Stomach smooth muscle (tissue), 2 donors: Measurements from ENCODE around the gene C11orf52.
A peak's percentile ranks its signal among the peaks of the same experiment; 100 is the strongest.

Source experiments
- H3K27ac ChIP-seq: one replicate; pipeline ENCODE4 v1.7.0; 2013; ENCODE audit warnings: mild to moderate bottlenecking, low read length, inconsistent platforms
- H3K27me3 ChIP-seq, 2 donors: one replicate each; pipeline ENCODE4 v1.7.0; 2013; ENCODE audit warnings: low read length in 2 of 2; ENCODE audit not compliant: insufficient read depth in 2 of 2, control insufficient read depth in 1 of 2
- H3K36me3 ChIP-seq, 2 donors: one replicate each; pipeline ENCODE4 v1.7.0; 2013; ENCODE audit warnings: low read length in 2 of 2; ENCODE audit not compliant: control insufficient read depth in 2 of 2, insufficient read depth in 2 of 2
- H3K4me1 ChIP-seq: one replicate; pipeline ENCODE4 v1.7.0; 2013; ENCODE audit warnings: low read length; ENCODE audit not compliant: control insufficient read depth, insufficient read depth
- H3K4me3 ChIP-seq, 2 donors: one replicate each; pipeline ENCODE4 v1.7.0; 2013; ENCODE audit warnings: low read length in 2 of 2
- H3K9ac ChIP-seq, 2 donors: one replicate each; pipeline ENCODE4 v1.7.0; 2013; ENCODE audit warnings: low read length in 2 of 2, mild to moderate bottlenecking in 1 of 2
- H3K9me3 ChIP-seq, 2 donors: one replicate each; pipeline ENCODE4 v1.7.0; 2013; ENCODE audit warnings: low read length in 2 of 2; ENCODE audit not compliant: control insufficient read depth in 2 of 2
- donor health status: healthy.
- donor health status: Pancreatic carcinoma.

C11orf52 gene, protein sequence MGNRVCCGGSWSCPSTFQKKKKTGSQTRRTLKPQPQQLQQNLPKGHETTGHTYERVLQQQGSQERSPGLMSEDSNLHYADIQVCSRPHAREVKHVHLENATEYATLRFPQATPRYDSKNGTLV

DNA sequence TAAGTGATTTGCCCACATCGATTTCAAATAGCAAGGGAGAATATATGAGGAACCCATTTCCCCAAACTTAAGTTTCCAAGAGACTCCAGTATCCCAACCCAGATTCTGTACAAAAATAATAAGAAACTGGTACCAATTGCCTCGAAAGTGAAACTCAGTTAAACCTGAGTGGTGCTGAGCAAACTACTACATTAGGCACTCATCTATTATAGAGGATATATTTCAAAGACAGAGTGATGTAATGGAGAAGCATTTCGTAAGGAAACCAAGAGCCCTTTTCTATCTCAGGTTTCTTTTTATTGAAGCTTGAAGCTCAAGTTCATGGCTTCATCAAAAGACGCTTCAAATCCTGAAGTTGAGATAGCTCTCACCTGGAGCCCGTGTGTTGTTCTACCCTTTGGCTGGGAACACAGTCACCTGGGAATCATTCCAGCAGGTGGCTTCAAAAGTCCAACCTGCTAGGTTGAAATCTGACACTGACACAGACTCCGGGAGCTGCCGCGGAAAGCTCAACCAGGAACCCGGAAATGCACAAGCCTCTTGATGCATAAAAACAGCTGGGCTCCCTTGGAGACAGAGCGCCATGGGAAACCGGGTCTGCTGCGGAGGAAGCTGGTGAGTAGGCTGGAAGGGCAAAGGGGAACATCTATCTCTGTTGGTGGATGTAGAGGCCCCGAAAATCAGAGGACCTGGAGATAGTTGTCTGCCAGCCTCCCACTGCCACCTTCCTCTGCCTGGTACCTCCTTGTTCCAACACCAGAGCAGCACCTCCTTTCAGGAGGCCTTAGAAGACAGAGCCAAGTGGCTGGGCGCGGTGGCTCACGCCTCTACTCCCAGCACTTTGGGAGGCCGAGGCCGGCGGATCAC, at the start of gene C11orf52:
Gene C11orf52, plus strand, starts transcription at position 524 of the 867 bp plus-strand sequence. Its CDS starts 60 bp downstream, at position 584.
- peaks cover 18% of the 10 kb centered on the region for H3K4me1 ChIP-seq
- H3K4me3 ChIP-seq, result no peak within 1 kb of the TSS
- no peaks in the 10 kb centered on the region for H3K9me3 ChIP-seq
- H3K9ac ChIP-seq, result no peak within 1 kb of the TSS
- H3K27me3 ChIP-seq, result no peaks in the 10 kb centered on the region
- H3K36me3 ChIP-seq, result no peaks in the 10 kb centered on the region
- no peak within 1 kb of the TSS for H3K27ac ChIP-seq

DNA sequence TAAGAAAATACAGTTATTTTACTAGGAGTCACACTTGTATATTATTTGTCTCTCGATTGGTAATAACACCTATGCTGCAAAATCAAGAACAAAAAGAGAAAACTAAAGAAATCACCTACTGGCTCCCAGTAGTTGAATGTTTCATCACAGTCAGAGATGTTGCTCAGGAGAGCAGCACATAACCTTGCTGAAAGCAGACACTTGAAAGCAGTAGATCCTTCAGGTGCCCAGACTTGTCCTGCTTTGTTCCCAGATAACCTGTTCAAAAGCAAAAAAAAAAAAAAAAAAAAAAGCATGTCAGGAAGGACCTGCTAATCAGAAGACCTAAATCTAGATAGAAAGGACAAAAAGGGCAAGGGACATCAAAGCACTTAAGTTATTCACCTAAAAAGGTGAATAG, 48.6 kb upstream of the C11orf52 start:
- no peaks in the 10 kb centered on the region for H3K4me1 ChIP-seq
- no peak overlapping the region for H3K9ac ChIP-seq
- H3K36me3 ChIP-seq, result peaks cover 5 to 22% of the 10 kb centered on the region in 2 donors
- no peaks in the 10 kb centered on the region for H3K27me3 ChIP-seq
- H3K9me3 ChIP-seq, result no peaks in the 10 kb centered on the region
- no peak overlapping the region for H3K27ac ChIP-seq
- H3K4me3 ChIP-seq, result peak overlapping the region in 1 of 2 donors; percentile 90

DNA sequence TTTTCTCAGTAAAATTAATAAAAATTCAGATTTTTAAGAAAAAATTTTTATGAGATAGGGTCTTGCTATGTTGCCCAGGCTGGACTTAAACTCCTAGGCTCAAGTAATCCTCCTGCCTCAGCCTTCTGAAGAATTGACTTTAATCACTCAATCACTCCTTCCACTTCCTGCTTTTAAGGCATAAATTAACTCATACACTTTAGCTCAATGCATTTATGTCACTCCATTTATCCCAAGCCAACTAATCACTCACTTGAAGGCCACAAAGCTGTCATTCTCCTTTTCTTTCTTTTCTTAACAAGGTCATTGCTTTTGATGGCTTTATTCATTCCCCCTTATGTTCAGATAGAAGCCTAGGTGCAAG, 48.2 kb upstream of the C11orf52 start:
- peaks cover 8 to 18% of the 10 kb centered on the region in 2 donors for H3K36me3 ChIP-seq
- H3K4me3 ChIP-seq, result peak overlapping the region; percentile 80 to 90
- H3K9me3 ChIP-seq, result no peaks in the 10 kb centered on the region
- H3K27me3 ChIP-seq, result no peaks in the 10 kb centered on the region
- no peaks in the 10 kb centered on the region for H3K4me1 ChIP-seq
- H3K9ac ChIP-seq, result peak overlapping the region; percentile 85
- H3K27ac ChIP-seq, result no peak overlapping the region

DNA sequence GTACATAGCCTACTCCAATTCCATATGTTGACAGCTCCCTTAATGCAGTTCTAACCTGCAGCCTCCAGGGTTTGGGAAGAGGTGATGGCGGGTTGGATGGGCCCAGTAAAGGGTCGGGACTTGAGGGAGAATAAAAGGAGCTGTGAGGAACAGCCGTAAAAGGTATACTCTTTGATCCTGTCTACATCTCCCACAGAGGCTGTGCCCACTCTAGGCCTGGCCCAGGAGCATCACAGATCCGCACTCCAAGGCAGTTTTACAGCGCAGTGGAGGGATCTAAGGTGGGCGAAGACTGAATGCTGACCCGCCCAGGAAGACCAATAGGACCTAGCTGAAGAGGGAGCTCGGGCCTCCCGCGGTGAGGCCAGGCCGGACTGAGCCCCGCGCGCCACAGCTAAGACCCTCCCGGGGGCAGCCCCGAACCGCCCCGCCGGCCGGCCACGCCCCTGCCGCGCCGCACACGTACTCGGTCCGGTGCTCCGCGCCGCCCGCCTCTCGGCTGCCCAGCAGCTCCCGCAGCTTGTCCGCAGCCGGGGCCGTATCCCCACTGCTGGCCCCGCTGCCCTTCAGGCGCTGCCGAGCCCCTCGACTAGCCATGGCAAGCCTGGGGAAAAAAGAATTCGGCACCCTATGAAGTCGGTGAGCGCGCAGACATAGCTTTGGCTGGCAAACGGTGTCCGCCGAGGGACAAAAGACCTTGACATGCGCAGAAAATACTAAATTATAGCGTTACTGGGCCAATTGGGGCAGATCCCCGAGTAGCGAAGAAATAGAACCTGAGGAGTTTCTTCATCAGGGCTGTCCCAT, 47.6 kb upstream of the C11orf52 start, which contains the start of gene ALG9:
Gene ALG9, minus strand, starts transcription at position 696 of the 807 bp plus-strand sequence. Its CDS starts 99 bp downstream, at position 597.
- no peaks in the 10 kb centered on the region for H3K27me3 ChIP-seq

DNA sequence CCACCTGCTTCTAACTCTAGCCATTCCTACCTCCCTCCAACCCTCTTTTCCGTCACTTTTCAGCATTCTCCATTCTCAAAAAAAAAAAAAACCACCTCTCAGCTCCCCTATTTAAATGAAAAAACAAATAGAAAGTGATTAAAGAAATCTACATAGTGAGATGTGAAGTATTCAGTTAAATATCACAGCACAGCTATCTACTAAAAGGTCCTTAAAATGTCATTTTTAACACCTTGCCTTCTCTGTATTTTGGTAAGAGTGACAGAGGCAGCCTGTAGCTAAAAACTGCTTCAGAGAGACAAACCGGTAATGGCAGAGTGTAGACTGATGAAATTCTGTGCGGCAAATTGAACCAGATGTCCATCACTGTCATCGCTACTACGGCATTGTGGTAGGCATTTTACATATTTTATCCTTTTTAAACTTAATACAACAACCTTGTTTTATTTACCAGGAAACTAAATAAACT, 47.0 kb upstream of the C11orf52 start:
- Histone ChIP-seq H3K9me3 (no peaks in the 10 kb centered on the region), H3K36me3 (peaks cover 6 to 12% of the 10 kb centered on the region in 2 donors), H3K27ac (peak overlapping the region; percentile 78), H3K4me1 (no peaks in the 10 kb centered on the region), H3K9ac (peak overlapping the region; percentile 85), H3K27me3 (no peaks in the 10 kb centered on the region), H3K4me3 (peak overlapping the region; percentile 80 to 90)

More for the DNA sequence above, 47.6 kb upstream of the C11orf52 start, which contains the start of gene ALG9:
- peak within 1 kb of the TSS; percentile 85 for H3K9ac ChIP-seq
- H3K9me3 ChIP-seq, result no peaks in the 10 kb centered on the region
- peak within 1 kb of the TSS; percentile 80 to 90 for H3K4me3 ChIP-seq
- peaks cover 9 to 18% of the 10 kb centered on the region in 2 donors for H3K36me3 ChIP-seq
- H3K4me1 ChIP-seq, result no peaks in the 10 kb centered on the region
- H3K27ac ChIP-seq, result peak within 1 kb of the TSS; percentile 78

DNA sequence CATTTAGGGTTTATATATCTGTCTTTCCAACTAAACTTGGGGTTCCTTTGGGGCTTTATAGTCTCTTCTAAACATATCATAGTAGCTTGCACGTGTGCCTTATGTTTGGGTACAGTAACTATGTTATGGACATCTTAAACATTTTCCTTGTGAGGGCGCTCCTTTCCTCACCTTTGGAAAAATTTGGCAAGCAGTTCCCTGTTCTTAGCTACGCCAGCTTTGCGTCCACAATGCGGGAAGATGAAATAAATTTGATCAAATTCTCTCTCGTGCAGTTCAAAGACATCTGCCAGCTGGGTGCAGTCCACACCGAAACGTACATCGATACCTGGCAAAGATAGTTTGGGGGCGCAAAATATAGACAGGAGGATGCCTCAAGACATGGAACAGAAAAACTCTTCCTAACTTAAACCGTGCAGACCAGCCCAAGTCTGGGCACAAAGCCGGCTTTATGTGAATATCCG, 40.3 kb upstream of the C11orf52 start:
- Histone ChIP-seq H3K9ac (peak overlapping the region; percentile 82 to 99), H3K4me3 (peak overlapping the region; percentile 79 to 94), H3K27me3 (no peaks in the 10 kb centered on the region), H3K9me3 (no peaks in the 10 kb centered on the region), H3K4me1 (peaks cover 8% of the 10 kb centered on the region), H3K27ac (peak overlapping the region; percentile 99), H3K36me3 (peaks cover 0 to 4% of the 10 kb centered on the region in 2 donors)

DNA sequence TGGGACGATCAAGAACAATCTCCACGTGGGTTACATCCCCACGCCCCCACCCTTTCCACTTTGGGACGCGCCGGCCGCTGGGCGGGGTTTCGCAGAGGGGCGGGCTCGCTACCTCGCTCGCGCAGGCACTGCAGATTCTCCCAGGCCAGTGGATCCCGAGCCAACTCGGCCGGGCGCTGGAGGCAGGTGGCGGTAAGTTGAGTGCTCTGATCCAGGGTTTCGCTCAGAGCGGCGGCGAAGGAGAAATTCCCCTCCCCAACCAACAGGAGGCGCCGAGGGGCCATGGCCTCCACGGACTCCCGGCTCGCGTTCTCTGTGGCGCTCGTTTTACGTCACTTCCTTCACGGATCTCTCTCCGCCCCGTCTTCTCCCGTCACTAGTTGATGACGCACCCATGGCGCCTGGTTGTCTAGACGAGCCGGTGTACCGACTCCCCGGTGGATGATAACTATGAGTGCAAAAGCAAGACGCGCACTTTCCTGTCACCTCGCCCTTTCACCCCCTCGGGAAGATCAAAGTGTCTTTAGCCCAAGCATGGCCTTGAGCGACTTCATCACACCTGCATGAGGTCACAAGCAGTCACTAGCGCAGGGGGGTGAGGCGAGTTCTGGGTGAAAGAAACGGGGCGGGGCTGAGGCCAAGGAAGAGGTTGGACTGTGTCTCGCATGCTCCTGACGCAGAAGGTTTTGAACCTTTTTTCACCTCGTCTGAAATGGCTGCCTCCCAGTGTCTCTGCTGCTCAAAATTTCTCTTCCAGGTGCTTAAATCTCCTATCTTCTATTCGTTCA, 39.7 kb upstream of the C11orf52 start, which contains the start of the genes CFAP68 and FDXACB1:
Gene CFAP68, plus strand, starts transcription at position 693 of the 788 bp plus-strand sequence. Its CDS starts 20 bp downstream, at position 713.
Gene FDXACB1, minus strand, starts transcription at position 317 of the 788 bp plus-strand sequence. Its CDS starts 33 bp downstream, at position 284.
- peaks cover 0 to 4% of the 10 kb centered on the region in 2 donors for H3K36me3 ChIP-seq
- peak within 1 kb of the TSS; percentile 99 for H3K27ac ChIP-seq
- peak within 1 kb of the TSS; percentile 82 to 99 for H3K9ac ChIP-seq
- H3K4me3 ChIP-seq, result peak within 1 kb of the TSS; percentile 79 to 94
- H3K27me3 ChIP-seq, result no peaks in the 10 kb centered on the region
- no peaks in the 10 kb centered on the region for H3K9me3 ChIP-seq
- peaks cover 8% of the 10 kb centered on the region for H3K4me1 ChIP-seq

DNA sequence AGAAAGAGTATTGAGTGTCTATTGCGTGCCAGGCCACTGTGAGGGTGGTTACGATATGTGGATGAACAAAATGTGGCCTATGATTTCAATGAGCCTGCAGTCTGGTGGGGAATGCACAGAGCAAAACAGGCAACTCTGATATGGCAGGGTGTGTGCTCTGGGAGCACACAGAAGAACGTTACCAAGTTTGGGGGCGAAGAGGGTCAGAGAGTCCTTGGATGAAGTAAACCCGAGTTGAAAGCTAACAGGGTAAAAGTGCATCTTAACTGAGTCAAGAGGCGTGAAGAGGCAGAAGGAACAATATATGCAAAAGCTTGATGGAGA, 39.1 kb upstream of the C11orf52 start:
- Histone ChIP-seq H3K9me3 (no peaks in the 10 kb centered on the region), H3K27ac (peak overlapping the region; percentile 99), H3K4me1 (peaks cover 8% of the 10 kb centered on the region), H3K4me3 (peak overlapping the region; percentile 79 to 94), H3K9ac (peak overlapping the region; percentile 82 to 99), H3K27me3 (no peaks in the 10 kb centered on the region), H3K36me3 (peaks cover 0 to 4% of the 10 kb centered on the region in 2 donors)

DNA sequence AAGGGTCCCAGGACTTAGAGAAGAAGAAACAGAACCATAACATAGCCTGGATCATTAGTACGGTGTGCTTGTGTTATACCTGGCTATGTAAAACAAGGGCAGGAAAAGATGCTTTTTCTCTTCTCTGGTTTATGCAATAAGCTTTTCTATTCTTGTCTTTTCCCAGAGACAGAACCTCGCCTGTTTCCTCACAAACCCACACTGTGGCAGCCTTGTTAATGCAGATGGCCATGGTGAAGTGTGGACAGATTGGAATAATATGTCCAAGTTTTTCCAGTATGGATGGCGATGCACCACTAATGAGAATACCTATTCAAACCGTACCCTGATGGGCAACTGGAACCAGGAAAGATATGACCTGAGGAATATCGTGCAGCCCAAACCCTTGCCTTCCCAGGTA, 36.5 kb upstream of the C11orf52 start:
- no peaks in the 10 kb centered on the region for H3K36me3 ChIP-seq
- no peak overlapping the region for H3K27ac ChIP-seq
- no peak overlapping the region for H3K9ac ChIP-seq
- no peaks in the 10 kb centered on the region for H3K27me3 ChIP-seq
- peaks cover 8% of the 10 kb centered on the region for H3K4me1 ChIP-seq
- H3K4me3 ChIP-seq, result no peak overlapping the region
- no peaks in the 10 kb centered on the region for H3K9me3 ChIP-seq
